ENCODE data around the gene CCDC3. TPM values are rescaled to one million over a fixed set of nuclear protein-coding genes. Genes with fewer than 3 reads are reported as not detected.

Gene CCDC3
- total RNA-seq, 8 experiments from 2014 or later, result 0.41 to 141 (median 0.92) TPM; not detected in 1

GRCh38 chr10:12909182-12909835 is 92.2 kb downstream of the CCDC3 start:
- ATAC-seq (replicated peaks in 6 of 8), result no peak
- 60 to 100% (median 90%) methylated on average over 1 to 2 of the region's 9 CpGs; no CpG with 5 or more reads in 4 of the 10 experiments for WGBS, 10 experiments
- Histone ChIP-seq H3K4me1 (replicated peaks in 1 of 2) (no peaks in the 10 kb centered on the region), H3K27ac (no peak overlapping the region), H3K4me3 (no peak overlapping the region)
- in situ Hi-C loops (cut with MboI; ENCODE audit: low pct_unique_long_range_greater_than_20kb in 2 of 9, low sequenced_read_pairs in 9 of 9, unreplicated experiment in 9 of 9), result loop anchor here in 1 of 9 experiments (25.0 kb wide), 2 partner anchors 197 to 647 kb away; no protein-coding TSS in a partner anchor

- H3K27ac ChIP-seq, result no peak overlapping the region
- no peaks in the 10 kb centered on the region for H3K4me1 ChIP-seq (replicated peaks in 1 of 2)
- ATAC-seq (replicated peaks in 6 of 8), result no peak
- in situ Hi-C loops (cut with MboI; ENCODE audit: low pct_unique_long_range_greater_than_20kb in 2 of 9, low sequenced_read_pairs in 9 of 9, unreplicated experiment in 9 of 9), result loop anchor here in 1 of 9 experiments (25.0 kb wide), 2 partner anchors 196 to 646 kb away; no protein-coding TSS in a partner anchor
- H3K4me3 ChIP-seq, result no peak overlapping the region
- 60 to 94% (median 93%) methylated on average over 1 to 3 of the region's 4 CpGs; no CpG with 5 or more reads in 7 of the 10 experiments for WGBS, 10 experiments
These were observed 92.7 kb downstream of the CCDC3 start for GRCh38 chr10:12908773-12909172.

- no peak overlapping the region for H3K27ac ChIP-seq
- peak in 1 of 8 experiments; percentile 45 for ATAC-seq (replicated peaks in 6 of 8)
- WGBS, 10 experiments, result 0 to 93% (median 67%) methylated on average over 1 to 3 of the region's 4 CpGs; no CpG with 5 or more reads in 5 of the 10 experiments
- no peaks in the 10 kb centered on the region for H3K4me1 ChIP-seq (replicated peaks in 1 of 2)
- no peak overlapping the region for H3K4me3 ChIP-seq
- in situ Hi-C loops (cut with MboI; ENCODE audit: low pct_unique_long_range_greater_than_20kb in 2 of 9, low sequenced_read_pairs in 9 of 9, unreplicated experiment in 9 of 9), result loop anchor here in 1 of 9 experiments (25.0 kb wide), 2 partner anchors 195 to 645 kb away; no protein-coding TSS in a partner anchor
These were observed 93.9 kb downstream of the CCDC3 start for GRCh38 chr10:12907656-12908055.

GRCh38 chr10:12906051-12906541 is 95.4 kb downstream of the CCDC3 start:
- no peak overlapping the region for H3K4me3 ChIP-seq
- in situ Hi-C loops (cut with MboI; ENCODE audit: low pct_unique_long_range_greater_than_20kb in 2 of 9, low sequenced_read_pairs in 9 of 9, unreplicated experiment in 9 of 9), result loop anchor here in 1 of 9 experiments (25.0 kb wide), 2 partner anchors 194 to 644 kb away; no protein-coding TSS in a partner anchor
- no peaks in the 10 kb centered on the region for H3K4me1 ChIP-seq (replicated peaks in 1 of 2)
- 4 to 100% (median 80%) methylated on average over 1 to 7 of the region's 13 CpGs; no CpG with 5 or more reads in 1 of the 10 experiments for WGBS, 10 experiments
- H3K27ac ChIP-seq, result no peak overlapping the region
- ATAC-seq (replicated peaks in 6 of 8), result no peak

GRCh38 chr10:12905067-12905466 is 96.4 kb downstream of the CCDC3 start:
- Histone ChIP-seq H3K4me1 (replicated peaks in 1 of 2) (no peaks in the 10 kb centered on the region), H3K4me3 (no peak overlapping the region), H3K27ac (no peak overlapping the region)
- ATAC-seq (replicated peaks in 6 of 8), result no peak
- in situ Hi-C loops (cut with MboI; ENCODE audit: low pct_unique_long_range_greater_than_20kb in 2 of 9, low sequenced_read_pairs in 9 of 9, unreplicated experiment in 9 of 9), result loop anchor here in 1 of 9 experiments (25.0 kb wide), 2 partner anchors 193 to 643 kb away; no protein-coding TSS in a partner anchor
- WGBS, 10 experiments, result 13 to 87% (median 61%) methylated on average over 2 to 5 of the region's 5 CpGs; no CpG with 5 or more reads in 4 of the 10 experiments

- in situ Hi-C loops (cut with MboI; ENCODE audit: low pct_unique_long_range_greater_than_20kb in 2 of 9, low sequenced_read_pairs in 9 of 9, unreplicated experiment in 9 of 9), result loop anchor here in 1 of 9 experiments (25.0 kb wide), 2 partner anchors 191 to 641 kb away; no protein-coding TSS in a partner anchor
- ATAC-seq (replicated peaks in 6 of 8), result peak in 1 of 8 experiments; percentile 29
- H3K4me1 ChIP-seq (replicated peaks in 1 of 2), result no peaks in the 10 kb centered on the region
- no peak overlapping the region for H3K4me3 ChIP-seq
- WGBS, 10 experiments, result 22 to 100% (median 71%) methylated on average over 1 to 4 of the region's 7 CpGs; no CpG with 5 or more reads in 3 of the 10 experiments
- H3K27ac ChIP-seq, result no peak overlapping the region
These were observed 98.6 kb downstream of the CCDC3 start for GRCh38 chr10:12902851-12903358.

- Histone ChIP-seq H3K4me1 (replicated peaks in 1 of 2) (no peaks in the 10 kb centered on the region), H3K27ac (no peak overlapping the region), H3K4me3 (no peak overlapping the region)
- ATAC-seq (replicated peaks in 6 of 8), result peak in 7 of 8 experiments; percentile 35 to 71 (median 59)
- in situ Hi-C loops (cut with MboI; ENCODE audit: low pct_unique_long_range_greater_than_20kb in 2 of 9, low sequenced_read_pairs in 9 of 9, unreplicated experiment in 9 of 9), result loop anchor here in 1 of 9 experiments (25.0 kb wide), 2 partner anchors 190 to 640 kb away; no protein-coding TSS in a partner anchor
- WGBS, 10 experiments, result 0 to 50% (median 20%) methylated on average over 1 to 2 of the region's 2 CpGs; no CpG with 5 or more reads in 2 of the 10 experiments
These were observed 99.4 kb downstream of the CCDC3 start for GRCh38 chr10:12902135-12902572.

GRCh38 chr10:12899546-12899945 is 102.0 kb downstream of the CCDC3 start:
- Histone ChIP-seq H3K4me1 (replicated peaks in 1 of 2) (no peaks in the 10 kb centered on the region), H3K27ac (no peak overlapping the region), H3K4me3 (no peak overlapping the region)
- WGBS, 10 experiments, result 0 to 100% (median 88%) methylated on average over 2 to 7 of the region's 7 CpGs; no CpG with 5 or more reads in 1 of the 10 experiments
- in situ Hi-C loops (cut with MboI; ENCODE audit: low pct_unique_long_range_greater_than_20kb in 2 of 9, low sequenced_read_pairs in 9 of 9, unreplicated experiment in 9 of 9), result no loop called here
- peak in 2 of 8 experiments; percentile 52 to 88 for ATAC-seq (replicated peaks in 6 of 8)

- ATAC-seq (replicated peaks in 6 of 8), result no peak
- 68 to 100% (median 88%) methylated on average over 1 to 12 of the region's 24 CpGs; no CpG with 5 or more reads in 5 of the 10 experiments for WGBS, 10 experiments
These were observed 103.2 kb downstream of the CCDC3 start for GRCh38 chr10:12898271-12898670.

GRCh38 chr10:12897278-12897677 is 104.2 kb downstream of the CCDC3 start:
- in situ Hi-C loops (cut with MboI; ENCODE audit: low pct_unique_long_range_greater_than_20kb in 2 of 9, low sequenced_read_pairs in 9 of 9, unreplicated experiment in 9 of 9), result no loop called here
- no peak overlapping the region for H3K27ac ChIP-seq
- 10 to 96% (median 69%) methylated on average over 2 to 5 of the region's 6 CpGs for WGBS, 10 experiments
- H3K4me1 ChIP-seq (replicated peaks in 1 of 2), result no peaks in the 10 kb centered on the region
- no peak for ATAC-seq (replicated peaks in 6 of 8)
- no peak overlapping the region for H3K4me3 ChIP-seq

More at GRCh38 chr10:12898271-12898670, 103.2 kb downstream of the CCDC3 start:
- Histone ChIP-seq H3K27ac (no peak overlapping the region), H3K4me1 (replicated peaks in 1 of 2) (no peaks in the 10 kb centered on the region), H3K4me3 (no peak overlapping the region)
- in situ Hi-C loops (cut with MboI; ENCODE audit: low pct_unique_long_range_greater_than_20kb in 2 of 9, low sequenced_read_pairs in 9 of 9, unreplicated experiment in 9 of 9), result no loop called here

- 78% methylated on average over 4 of the region's 5 CpGs; no CpG with 5 or more reads in 9 of the 10 experiments for WGBS, 10 experiments
These were observed 105.3 kb downstream of the CCDC3 start for GRCh38 chr10:12896251-12896650.

GRCh38 chr10:12892924-12893323 is 108.6 kb downstream of the CCDC3 start:
- in situ Hi-C loops (cut with MboI; ENCODE audit: low pct_unique_long_range_greater_than_20kb in 2 of 9, low sequenced_read_pairs in 9 of 9, unreplicated experiment in 9 of 9), result no loop called here
- ATAC-seq (replicated peaks in 6 of 8), result no peak
- no peaks in the 10 kb centered on the region for H3K4me1 ChIP-seq (replicated peaks in 1 of 2)
- no peak overlapping the region for H3K4me3 ChIP-seq
- no peak overlapping the region for H3K27ac ChIP-seq

More at GRCh38 chr10:12896251-12896650, 105.3 kb downstream of the CCDC3 start:
- Histone ChIP-seq H3K4me1 (replicated peaks in 1 of 2) (no peaks in the 10 kb centered on the region), H3K27ac (no peak overlapping the region), H3K4me3 (no peak overlapping the region)
- ATAC-seq (replicated peaks in 6 of 8), result no peak
- in situ Hi-C loops (cut with MboI; ENCODE audit: low pct_unique_long_range_greater_than_20kb in 2 of 9, low sequenced_read_pairs in 9 of 9, unreplicated experiment in 9 of 9), result no loop called here

- 0 to 64% (median 54%) methylated on average over 2 to 3 of the region's 3 CpGs; no CpG with 5 or more reads in 3 of the 10 experiments for WGBS, 10 experiments
- no peak overlapping the region for H3K27ac ChIP-seq
- in situ Hi-C loops (cut with MboI; ENCODE audit: low pct_unique_long_range_greater_than_20kb in 2 of 9, low sequenced_read_pairs in 9 of 9, unreplicated experiment in 9 of 9), result no loop called here
- no peak for ATAC-seq (replicated peaks in 6 of 8)
- H3K4me3 ChIP-seq, result no peak overlapping the region
- H3K4me1 ChIP-seq (replicated peaks in 1 of 2), result no peaks in the 10 kb centered on the region
These were observed 110.6 kb downstream of the CCDC3 start for GRCh38 chr10:12890958-12891357.

All from motor neuron (in vitro differentiated cells).